Vagina (tissue), 2 donors: Measurements from ENCODE around the gene CRKL.

ENCODE experiments used
- CTCF ChIP-seq, 3 experiments: fragments of 450-650 bp in 2 of 3; fragments of 200-600 bp in 1 of 3; sonication (generic) in 1 of 3; IDR thresholded peaks; one replicate each; pipeline ENCODE4 v1.5.1; 2017 to 2019; ENCODE audit warnings: antibody characterized with exemption in 3 of 3, mild to moderate bottlenecking in 2 of 3, moderate library complexity in 2 of 3
- POLR2A ChIP-seq, 2 donors: fragments of 450-650 bp; IDR thresholded peaks; one replicate each; pipeline ENCODE4 v1.6.1; 2017; ENCODE audit warnings: antibody characterized with exemption in 2 of 2, mild to moderate bottlenecking in 2 of 2, moderate library complexity in 2 of 2

DNA sequence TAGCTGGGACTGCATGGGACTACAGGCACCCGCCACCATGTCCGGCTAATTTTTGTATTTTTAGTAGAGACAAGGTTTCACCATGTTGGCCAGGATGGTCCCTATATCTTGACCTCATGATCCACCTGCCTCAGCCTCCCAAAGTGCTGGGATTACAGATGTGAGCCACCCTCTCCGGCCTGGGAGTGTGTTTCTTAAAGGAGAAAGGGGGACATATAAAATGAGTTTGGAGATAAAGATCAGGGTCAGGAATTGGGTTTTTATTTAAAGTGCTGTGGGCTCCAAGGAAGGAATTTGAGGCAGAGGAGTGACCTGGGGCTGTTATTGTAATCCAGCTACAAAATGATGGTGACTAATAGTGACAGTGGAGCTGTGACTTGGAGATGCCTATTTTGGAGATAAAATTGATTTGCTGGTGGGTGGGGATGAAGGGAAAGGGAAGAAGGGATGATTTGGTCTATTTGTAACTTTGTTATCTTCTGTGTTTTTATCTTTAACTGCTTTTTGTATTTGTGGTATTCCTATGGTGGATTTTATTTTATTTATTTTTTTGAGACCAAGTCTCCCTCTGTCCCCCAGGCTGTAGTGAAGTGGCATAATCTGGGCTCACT, 5.0 kb downstream of the CRKL start:
- TF ChIP-seq CTCF (IDR thresholded peaks at IDR 0.05) (no peak), POLR2A (IDR thresholded peaks at IDR 0.05) (no peak)
